Mesothelial cell of epicardium (in vitro differentiated cells): ENCODE results near the gene NPDC1. TPM values are rescaled to one million over a fixed set of nuclear protein-coding genes. Genes with fewer than 3 reads are reported as not detected.
A peak's percentile ranks its signal among the peaks of the same experiment; 100 is the strongest.

ENCODE experiments used
- DNase-seq, 2 experiments: peaks; one replicate each; pipeline ENCODE4 v3.0.0; 2021; ENCODE audit warnings: low spot score in 2 of 2; ENCODE audit not compliant: unreplicated experiment in 2 of 2
- H3K27ac Mint-ChIP-seq: 2 replicates; pipeline ENCODE4 v1.8.0; 2021; ENCODE audit warnings: mixed read lengths
- H3K27me3 Mint-ChIP-seq: 2 replicates; pipeline ENCODE4 v1.8.0; 2021; ENCODE audit warnings: low read depth, mixed read lengths
- H3K36me3 Mint-ChIP-seq: 2 replicates; pipeline ENCODE4 v1.8.0; 2021; ENCODE audit warnings: mixed read lengths
- H3K4me1 Mint-ChIP-seq: 2 replicates; pipeline ENCODE4 v1.8.0; 2021; ENCODE audit warnings: mixed read lengths
- H3K4me3 Mint-ChIP-seq: 2 replicates; pipeline ENCODE4 v1.8.0; 2021; ENCODE audit warnings: mild to moderate bottlenecking, moderate library complexity, mixed read lengths
- H3K9me3 Mint-ChIP-seq: 2 replicates; pipeline ENCODE4 v1.8.0; 2021; ENCODE audit warnings: mixed read lengths
- total RNA-seq: library from RNA; stranded (reverse); gene quantifications from 3 replicates; pipeline ENCODE4 v1.2.1, GENCODE V29; 2021
- TF ChIP-seq, protein P1 (sequence below): fragments of 200-600 bp; sonication (generic); IDR thresholded peaks from one replicate; pipeline ENCODE4 v1.5.0; 2021; ENCODE audit warnings: antibody characterized with exemption; ENCODE audit not compliant: unreplicated experiment

Gene NPDC1
- total RNA-seq, 1 donor from 2014 or later, result 75.8 TPM

DNA sequence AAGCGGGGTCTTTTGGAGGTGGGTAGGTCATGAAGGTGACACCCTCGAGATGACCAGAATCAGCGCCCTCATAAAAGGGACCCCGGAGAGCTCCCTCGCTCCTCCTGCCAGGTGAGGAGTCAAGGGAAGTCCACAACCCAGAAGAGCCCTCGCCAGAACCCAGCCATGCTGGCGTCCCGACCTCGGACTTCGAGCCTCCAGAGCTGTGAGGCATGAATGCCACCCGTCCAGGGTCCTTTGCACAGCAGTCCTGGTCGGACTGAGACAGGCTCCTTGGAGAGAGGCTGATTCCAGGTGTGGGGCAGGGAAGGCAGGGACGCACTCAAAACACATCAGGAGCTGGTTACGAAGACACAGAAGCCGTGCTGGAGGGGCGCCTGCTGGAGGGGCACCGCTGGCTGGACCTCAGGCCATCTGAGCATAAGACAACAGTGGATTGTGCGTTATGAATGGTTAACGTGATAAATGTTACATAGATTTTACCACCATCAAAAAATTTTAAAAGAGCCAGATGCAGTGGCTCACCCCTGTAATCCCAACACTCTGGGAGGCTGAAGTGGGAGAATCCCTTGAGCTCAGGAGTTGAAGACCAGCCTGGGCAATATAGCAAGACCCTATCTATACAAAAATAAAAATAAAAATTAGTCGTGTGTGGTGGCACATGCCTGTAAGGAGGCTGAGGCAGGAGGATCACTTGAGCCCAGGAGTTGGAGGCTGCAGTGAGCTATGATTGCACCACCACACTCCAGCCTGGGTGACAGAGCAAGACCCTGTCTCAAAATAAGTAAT lies 43.9 kb downstream of the NPDC1 start:
- Mint-ChIP-seq H3K36me3 (no peaks in the 10 kb centered on the region), H3K4me3 (no peak overlapping the region), H3K9me3 (peaks cover 5% of the 10 kb centered on the region), H3K27me3 (no peaks in the 10 kb centered on the region), H3K27ac (no peak overlapping the region), H3K4me1 (peaks cover 14% of the 10 kb centered on the region)
- TF ChIP-seq, protein P1, sequence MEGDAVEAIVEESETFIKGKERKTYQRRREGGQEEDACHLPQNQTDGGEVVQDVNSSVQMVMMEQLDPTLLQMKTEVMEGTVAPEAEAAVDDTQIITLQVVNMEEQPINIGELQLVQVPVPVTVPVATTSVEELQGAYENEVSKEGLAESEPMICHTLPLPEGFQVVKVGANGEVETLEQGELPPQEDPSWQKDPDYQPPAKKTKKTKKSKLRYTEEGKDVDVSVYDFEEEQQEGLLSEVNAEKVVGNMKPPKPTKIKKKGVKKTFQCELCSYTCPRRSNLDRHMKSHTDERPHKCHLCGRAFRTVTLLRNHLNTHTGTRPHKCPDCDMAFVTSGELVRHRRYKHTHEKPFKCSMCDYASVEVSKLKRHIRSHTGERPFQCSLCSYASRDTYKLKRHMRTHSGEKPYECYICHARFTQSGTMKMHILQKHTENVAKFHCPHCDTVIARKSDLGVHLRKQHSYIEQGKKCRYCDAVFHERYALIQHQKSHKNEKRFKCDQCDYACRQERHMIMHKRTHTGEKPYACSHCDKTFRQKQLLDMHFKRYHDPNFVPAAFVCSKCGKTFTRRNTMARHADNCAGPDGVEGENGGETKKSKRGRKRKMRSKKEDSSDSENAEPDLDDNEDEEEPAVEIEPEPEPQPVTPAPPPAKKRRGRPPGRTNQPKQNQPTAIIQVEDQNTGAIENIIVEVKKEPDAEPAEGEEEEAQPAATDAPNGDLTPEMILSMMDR, result no peak
- no peak for DNase-seq

DNA sequence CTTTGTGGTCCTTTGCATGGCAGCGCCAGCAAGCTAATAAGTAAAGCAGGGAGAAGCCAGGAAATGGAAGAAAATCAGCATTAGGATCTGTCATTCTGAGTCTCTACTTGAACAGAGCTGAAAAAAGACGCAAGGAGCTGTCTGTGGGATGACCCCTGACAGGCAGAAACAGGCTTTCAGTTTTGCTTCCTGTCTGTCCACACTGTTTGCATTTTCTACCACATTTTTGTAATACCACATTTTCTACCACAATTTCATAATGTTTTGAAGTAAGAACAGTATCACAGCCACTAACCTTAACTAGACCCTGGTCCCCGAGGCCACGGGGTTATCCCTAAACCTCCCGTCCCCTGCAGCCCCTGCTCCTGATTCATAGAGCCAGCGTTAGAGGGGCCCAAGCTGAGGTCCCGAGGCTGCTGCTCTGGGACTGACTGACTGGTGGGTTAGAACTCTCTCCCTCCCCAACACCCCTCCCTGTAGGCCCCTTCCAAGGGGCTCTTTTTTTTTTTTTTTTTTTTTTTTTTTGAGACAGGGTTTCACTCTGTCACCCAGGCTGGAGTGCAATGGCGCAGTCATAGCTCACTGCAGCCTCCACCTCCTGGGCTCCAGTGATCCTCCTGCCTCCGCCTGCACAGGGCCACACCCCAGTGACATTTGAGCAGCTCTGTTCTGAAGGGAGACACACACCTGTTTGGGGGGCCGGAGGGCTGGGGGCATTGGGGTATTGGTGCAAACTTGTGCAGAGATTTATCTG lies 45.6 kb downstream of the NPDC1 start:
- DNase-seq, result no peak
- Mint-ChIP-seq H3K27me3 (no peaks in the 10 kb centered on the region), H3K4me3 (no peak overlapping the region), H3K27ac (peak overlapping the region; percentile 88), H3K9me3 (peaks cover 5% of the 10 kb centered on the region), H3K36me3 (no peaks in the 10 kb centered on the region), H3K4me1 (peaks cover 24% of the 10 kb centered on the region)
- TF ChIP-seq, protein P1, result no peak

DNA sequence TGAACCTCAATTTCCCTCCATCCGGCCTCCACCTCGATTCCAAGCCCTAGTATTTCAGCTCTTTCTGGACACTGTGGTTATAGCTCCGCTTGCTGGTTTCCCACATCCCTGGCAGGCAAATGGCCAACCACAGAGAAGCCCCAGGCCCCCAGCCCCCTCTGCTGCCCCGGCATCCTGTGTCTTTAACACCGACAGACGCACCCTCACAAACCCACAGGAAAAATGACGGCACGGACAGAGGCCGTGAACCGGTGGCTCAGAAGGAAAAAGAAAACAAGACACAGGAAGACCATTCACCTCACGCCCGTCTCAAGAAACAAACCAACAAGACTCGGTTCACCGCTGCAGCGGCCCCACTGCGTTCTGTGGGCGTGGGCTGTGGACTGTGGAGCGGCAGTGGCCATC lies 48.1 kb downstream of the NPDC1 start:
- Mint-ChIP-seq H3K4me1 (peaks cover 32% of the 10 kb centered on the region), H3K27me3 (no peaks in the 10 kb centered on the region), H3K9me3 (no peaks in the 10 kb centered on the region), H3K27ac (no peak overlapping the region), H3K36me3 (no peaks in the 10 kb centered on the region), H3K4me3 (peak overlapping the region; percentile 3)
- no peak for DNase-seq
- TF ChIP-seq, protein P1, result no peak

DNA sequence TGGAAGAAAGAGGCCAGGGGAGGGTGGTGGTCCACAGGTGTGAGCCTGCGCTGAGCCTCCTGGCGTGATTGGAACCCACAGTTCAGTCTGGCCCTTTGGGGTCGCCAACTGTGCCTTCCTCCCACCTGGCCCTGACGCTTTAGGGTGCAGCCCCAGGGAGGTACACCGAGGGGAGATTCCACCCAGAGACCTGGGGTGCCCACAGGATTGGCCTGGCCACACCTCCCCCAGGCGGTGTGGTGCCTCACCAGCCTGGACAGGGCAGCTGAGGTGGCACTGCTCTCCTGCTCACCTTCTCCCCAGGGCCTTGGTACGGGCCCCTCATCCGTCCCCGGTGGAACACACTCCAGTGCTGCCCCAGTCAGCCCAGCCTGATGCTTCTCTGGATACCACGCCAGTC lies 48.6 kb downstream of the NPDC1 start:
- no peak for DNase-seq
- Mint-ChIP-seq H3K9me3 (no peaks in the 10 kb centered on the region), H3K27me3 (no peaks in the 10 kb centered on the region), H3K4me3 (peak overlapping the region; percentile 3), H3K4me1 (peaks cover 35% of the 10 kb centered on the region), H3K27ac (no peak overlapping the region), H3K36me3 (no peaks in the 10 kb centered on the region)
- TF ChIP-seq, protein P1, result no peak

DNA sequence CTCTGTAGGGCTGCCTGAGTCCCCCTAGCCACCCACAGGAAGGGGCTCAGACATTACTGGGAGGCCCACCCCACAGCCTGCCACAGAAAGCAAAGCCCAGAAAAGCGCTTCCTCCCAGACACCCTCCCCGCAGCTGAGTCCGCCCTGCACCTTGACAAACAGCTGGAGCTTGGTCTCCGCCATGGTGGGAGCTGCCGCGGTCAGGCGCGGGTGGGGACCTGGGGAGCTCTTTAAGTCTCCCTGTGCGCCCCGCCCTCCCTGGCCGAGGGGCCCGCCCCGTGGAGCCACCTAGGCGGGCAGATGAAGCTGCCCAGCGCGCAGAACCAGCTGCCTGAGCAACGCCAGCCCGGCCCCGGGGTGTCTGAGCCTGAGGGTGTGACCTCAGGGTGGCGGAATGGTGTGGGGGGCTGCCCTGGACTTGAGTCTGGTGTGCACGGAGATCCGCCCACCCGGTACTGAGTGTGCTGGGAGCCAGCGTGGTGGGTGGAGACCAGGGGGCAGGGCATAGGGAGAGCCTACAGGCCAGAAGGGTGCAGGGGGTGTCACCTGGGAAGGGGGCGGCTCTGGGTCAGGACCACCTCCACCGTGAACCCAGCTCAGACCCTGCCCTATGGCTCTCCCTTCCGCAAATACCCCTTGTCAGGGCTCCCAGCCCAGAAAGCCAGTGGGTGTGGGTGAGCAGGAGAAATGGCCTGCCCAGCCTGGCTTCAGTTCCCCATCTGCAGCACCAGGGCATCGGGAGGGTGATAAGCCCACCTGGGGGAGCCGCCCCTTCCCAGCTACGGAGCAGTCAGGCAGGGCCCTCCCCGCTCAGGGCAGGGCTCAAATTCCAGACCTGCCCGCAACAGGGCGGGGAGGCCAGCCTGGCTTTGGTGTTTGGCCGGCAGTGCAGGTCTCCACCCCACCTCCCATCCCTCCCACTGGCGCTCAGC lies 49.4 kb downstream of the NPDC1 start, which contains the start of gene CLIC3:
TSS of gene CLIC3 (minus strand) at position 208 of the 932 bp plus-strand sequence. CDS start at position 183, 25 bp downstream.
- peaks cover 35% of the 10 kb centered on the region for H3K4me1 Mint-ChIP-seq
- H3K27ac Mint-ChIP-seq, result peak within 1 kb of the TSS; percentile 16

More for the DNA sequence above, 49.4 kb downstream of the NPDC1 start, which contains the start of gene CLIC3:
- Mint-ChIP-seq H3K9me3 (no peaks in the 10 kb centered on the region), H3K4me3 (peak within 1 kb of the TSS; percentile 55), H3K36me3 (no peaks in the 10 kb centered on the region), H3K27me3 (no peaks in the 10 kb centered on the region)
- no peak for DNase-seq
- TF ChIP-seq, protein P1, result no peak
